Measurements from ENCODE around the gene KRT33B. TPM values are rescaled to one million over a fixed set of nuclear protein-coding genes. Genes with fewer than 3 reads are reported as not detected.

Gene KRT33B
- total and polyA plus RNA-seq, 2 of the 8 experiments (the other 6 are each of a cell fraction or from before 2014, with no cell fraction given), result not detected

GRCh38 chr17:41403404-41404023, 33.9 kb upstream of the KRT33B start:
- Histone ChIP-seq H4K5ac (ENCODE audit: insufficient read length, low read depth, low read length) (no peak overlapping the region), H3K23me2 (ENCODE audit: low read depth, low read length) (no peaks in the 10 kb centered on the region), H3K4me2 (ENCODE audit: insufficient read depth in 1 of 2, low read depth in 2 of 2, low read length in 2 of 2) (no peak overlapping the region), H2BK20ac (ENCODE audit: low read length) (no peak overlapping the region), H3K9me3 (ENCODE audit: insufficient read depth in 2 of 2, low read depth in 1 of 2, low read length in 1 of 2) (no peaks in the 10 kb centered on the region), H3K18ac (ENCODE audit: extremely low read depth, low read length) (no peak overlapping the region), H4K20me1 (replicated peaks in 1 of 2; ENCODE audit: control insufficient read depth in 1 of 2, insufficient read depth in 2 of 2, low read length in 2 of 2) (no peaks in the 10 kb centered on the region), H2AK5ac (ENCODE audit: low read depth, low read length) (no peak overlapping the region), H2BK15ac (ENCODE audit: low read length) (no peak overlapping the region), H3K56ac (replicated peaks; ENCODE audit: insufficient read length, low read depth, low read length) (no peak overlapping the region), H3K27ac (ENCODE audit: low read depth, low read length) (no peak overlapping the region), H3K23ac (ENCODE audit: insufficient read length) (no peak overlapping the region), H2BK12ac (ENCODE audit: low read depth, low read length) (no peak overlapping the region; the same call in 1 of the 2 replicates), H4K8ac (ENCODE audit: extremely low read depth, insufficient read depth, low read length) (no peak overlapping the region), H3K4me1 (replicated peaks in 1 of 4; ENCODE audit: control insufficient read depth in 3 of 4, insufficient read depth in 4 of 4, low read length in 3 of 4) (no peaks in the 10 kb centered on the region; a peak in 1 of 7 replicates), H3K79me2 (ENCODE audit: control insufficient read depth in 1 of 2, insufficient read depth in 2 of 2, low read length in 2 of 2) (no peaks in the 10 kb centered on the region), H3K14ac (ENCODE audit: insufficient read length) (no peak overlapping the region), H3K9ac (replicated peaks in 1 of 4; ENCODE audit: extremely low read depth in 1 of 4, low read depth in 3 of 4, low read length in 3 of 4) (no peak overlapping the region), H3K4me3 (ENCODE audit: extremely low read depth in 1 of 4, insufficient read depth in 2 of 4, low read depth in 3 of 4, low read length in 4 of 4) (no peak overlapping the region), H2BK120ac (replicated peaks; ENCODE audit: low read depth, low read length) (no peak overlapping the region), H4K91ac (replicated peaks; ENCODE audit: insufficient read length, low read length) (no peak overlapping the region), H3K4ac (replicated peaks; ENCODE audit: insufficient read length, low read depth, low read length) (no peak overlapping the region), H3K36me3 (ENCODE audit: control insufficient read depth in 2 of 4, insufficient read depth in 4 of 4, low read length in 3 of 4) (no peaks in the 10 kb centered on the region), H3K79me1 (ENCODE audit: low read depth, low read length) (no peaks in the 10 kb centered on the region), H2BK5ac (ENCODE audit: low read depth, low read length) (no peak overlapping the region), H3K27me3 (replicated peaks in 1 of 4; ENCODE audit: control insufficient read depth in 3 of 4, extremely low read depth in 1 of 4, insufficient read depth in 3 of 4, low read length in 3 of 4) (no peaks in the 10 kb centered on the region; a peak in 1 of 7 replicates), H2AFZ (ENCODE audit: low read length) (no peak overlapping the region)
- FAIRE-seq, result no peak
- TF ChIP-seq KDM1A (IDR thresholded peaks at IDR 0.05; ENCODE audit: borderline replicate concordance, low read length) (peak; percentile 60; the same call in 1 of the 2 replicates), RXRA (IDR thresholded peaks at IDR 0.05; ENCODE audit: insufficient read depth, low read depth, low read length) (no peak)
- POLR2A ChIA-PET (ENCODE audit: partially characterized antibody), result no interaction called here
- 78% methylated on average over 4 of the region's 4 CpGs; no CpG with 5 or more reads in 1 of the 2 experiments for WGBS, 2 experiments (ENCODE audit: extremely low coverage in 1 of 2, insufficient coverage in 1 of 2, insufficient read length in 1 of 2, insufficient replicate concordance in 2 of 2, low coverage in 1 of 2, low lambda C conversion rate in 2 of 2, missing lambda C conversion rate in 1 of 2)
- CTCF ChIA-PET (ENCODE audit: partially characterized antibody), result interaction anchor here (0.8 to 7.2 kb wide), 9 partner anchors 9 to 245 kb away, joined by 3 to 51 read pairs (median 6); no protein-coding TSS in a partner anchor
- DNase-seq (ENCODE audit: low read depth in 1 of 2, low spot score in 2 of 2), result no peak
